ENCODE measurements around the gene FRMD4A.

FRMD4A gene

GRCh38 chr10:13820119-13820963 lies 510.4 kb downstream of the FRMD4A start:
- Histone ChIP-seq H3K27me3 (ENCODE audit: insufficient read depth, low read length) (no peaks in the 10 kb centered on the region), H3K4me3 (ENCODE audit: low read length) (no peak overlapping the region), H3K36me3 (ENCODE audit: insufficient read depth, low read length) (peaks cover 4% of the 10 kb centered on the region; the same call in 1 of the 2 replicates), H3K9ac (ENCODE audit: low read depth, low read length) (no peak overlapping the region), H3K4me1 (ENCODE audit: insufficient read depth, low read length) (peaks cover 31% of the 10 kb centered on the region), H3K27ac (ENCODE audit: low read depth, low read length) (no peak overlapping the region), H3K9me3 (ENCODE audit: insufficient read depth, low read depth, low read length) (peaks cover 18% of the 10 kb centered on the region)
- WGBS, result 87% methylated on average over 19 of the region's 19 CpGs

DNA sequence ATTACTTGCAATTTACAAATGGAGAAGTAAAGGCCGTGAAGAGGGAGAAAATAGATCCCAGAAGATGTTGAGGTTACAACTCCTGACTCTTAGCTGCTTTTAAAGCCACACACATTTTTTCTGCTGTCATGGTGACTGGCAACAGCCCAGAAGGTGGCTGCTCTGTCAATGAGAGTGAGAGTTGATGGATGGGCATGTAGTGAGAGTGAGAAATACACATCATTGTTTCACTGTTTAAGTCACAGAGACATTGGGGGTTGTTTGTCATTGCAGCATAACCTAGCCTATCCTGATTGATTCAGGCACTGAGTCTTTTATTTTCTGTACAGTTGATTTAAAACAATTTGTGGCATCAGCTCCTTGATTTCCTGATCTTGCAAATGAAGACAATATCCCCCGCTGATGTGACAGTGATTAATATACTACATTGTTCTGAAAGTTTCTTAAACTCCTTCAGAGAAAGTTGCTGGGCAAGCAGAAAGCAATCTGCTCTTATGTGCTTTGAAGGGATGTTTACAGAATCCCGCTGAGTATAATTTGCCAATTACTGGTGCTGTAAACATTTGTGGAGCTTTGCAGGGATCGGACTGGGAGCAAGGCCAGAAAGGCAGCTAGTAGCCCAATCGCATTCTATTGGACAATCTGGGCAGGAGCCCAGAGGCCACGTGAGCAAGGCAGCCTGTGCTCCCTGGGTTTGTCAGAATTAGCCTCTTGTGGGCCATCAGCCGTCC lies 514.4 kb downstream of the FRMD4A start:
- H3K27ac ChIP-seq (ENCODE audit: low read depth, low read length), result no peak overlapping the region
- H3K36me3 ChIP-seq (ENCODE audit: insufficient read depth, low read length), result peaks cover 4% of the 10 kb centered on the region; the same call in 1 of the 2 replicates
- 93% methylated on average over 7 of the region's 7 CpGs for WGBS
- H3K4me3 ChIP-seq (ENCODE audit: low read length), result no peak overlapping the region
- no peak overlapping the region for H3K9ac ChIP-seq (ENCODE audit: low read depth, low read length)
- peaks cover 18% of the 10 kb centered on the region for H3K9me3 ChIP-seq (ENCODE audit: insufficient read depth, low read depth, low read length)
- H3K4me1 ChIP-seq (ENCODE audit: insufficient read depth, low read length), result peaks cover 8% of the 10 kb centered on the region; the same call in 1 of the 2 replicates
- no peaks in the 10 kb centered on the region for H3K27me3 ChIP-seq (ENCODE audit: insufficient read depth, low read length)

DNA sequence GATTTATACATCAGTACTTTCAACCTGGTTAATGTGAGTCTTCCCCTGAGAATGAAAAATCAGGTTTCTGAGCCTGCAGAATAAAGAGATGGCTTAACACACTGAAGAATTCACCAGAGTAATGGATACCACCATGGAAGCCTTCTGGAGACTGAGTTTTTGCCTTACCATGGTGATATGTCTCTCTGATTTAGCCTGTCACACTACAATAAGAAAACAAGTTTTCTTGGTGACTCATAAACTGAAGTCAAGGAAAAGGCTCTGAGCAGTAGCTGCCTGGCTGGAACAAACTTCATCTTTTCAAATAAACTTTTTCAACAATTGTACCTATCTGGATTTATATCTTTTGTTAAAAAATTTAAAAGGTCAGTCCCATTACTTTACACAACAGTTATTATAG lies 515.0 kb downstream of the FRMD4A start:
- Histone ChIP-seq H3K4me3 (ENCODE audit: low read length) (no peak overlapping the region), H3K27ac (ENCODE audit: low read depth, low read length) (no peak overlapping the region), H3K36me3 (ENCODE audit: insufficient read depth, low read length) (peaks cover 4% of the 10 kb centered on the region; the same call in 1 of the 2 replicates)

GRCh38 chr10:13813550-13813949 lies 517.2 kb downstream of the FRMD4A start:
- Histone ChIP-seq H3K4me1 (ENCODE audit: insufficient read depth, low read length) (peaks cover 18% of the 10 kb centered on the region), H3K27me3 (ENCODE audit: insufficient read depth, low read length) (no peaks in the 10 kb centered on the region), H3K36me3 (ENCODE audit: insufficient read depth, low read length) (peaks cover 4% of the 10 kb centered on the region; the same call in 1 of the 2 replicates), H3K9ac (ENCODE audit: low read depth, low read length) (no peak overlapping the region), H3K9me3 (ENCODE audit: insufficient read depth, low read depth, low read length) (peaks cover 18% of the 10 kb centered on the region), H3K4me3 (ENCODE audit: low read length) (no peak overlapping the region), H3K27ac (ENCODE audit: low read depth, low read length) (no peak overlapping the region)
- WGBS, result 97% methylated on average over 5 of the region's 5 CpGs

More for the DNA sequence above, 515.0 kb downstream of the FRMD4A start:
- Histone ChIP-seq H3K9me3 (ENCODE audit: insufficient read depth, low read depth, low read length) (peaks cover 18% of the 10 kb centered on the region), H3K9ac (ENCODE audit: low read depth, low read length) (no peak overlapping the region), H3K27me3 (ENCODE audit: insufficient read depth, low read length) (no peaks in the 10 kb centered on the region), H3K4me1 (ENCODE audit: insufficient read depth, low read length) (0 out of 2 replicates have a peak, but pooled peaks cover 2% of the 10 kb centered on the region)

DNA sequence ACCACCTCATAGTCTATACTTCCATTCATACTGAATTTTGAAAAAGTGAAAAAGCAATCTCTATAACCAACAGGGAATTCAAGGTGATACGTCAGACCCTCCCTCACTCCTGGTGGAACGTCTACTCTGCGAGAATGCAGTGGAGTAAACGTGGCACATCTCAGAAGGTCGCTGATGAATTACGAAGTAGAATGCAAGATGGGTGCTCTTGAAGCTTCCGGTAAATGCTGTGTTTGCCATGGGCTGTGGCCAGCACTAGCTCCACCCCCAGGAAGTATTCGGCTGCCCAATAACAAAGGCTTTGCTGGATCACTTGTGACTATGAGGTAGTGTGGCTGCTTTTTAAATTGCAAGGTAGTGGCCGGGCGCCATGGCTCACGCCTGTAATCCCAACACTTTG lies 517.9 kb downstream of the FRMD4A start:
- Histone ChIP-seq H3K27ac (ENCODE audit: low read depth, low read length) (no peak overlapping the region), H3K4me1 (ENCODE audit: insufficient read depth, low read length) (peaks cover 19% of the 10 kb centered on the region), H3K9me3 (ENCODE audit: insufficient read depth, low read depth, low read length) (peaks cover 14% of the 10 kb centered on the region), H3K9ac (ENCODE audit: low read depth, low read length) (no peak overlapping the region), H3K36me3 (ENCODE audit: insufficient read depth, low read length) (peaks cover 11% of the 10 kb centered on the region; the same call in 1 of the 2 replicates), H3K4me3 (ENCODE audit: low read length) (no peak overlapping the region), H3K27me3 (ENCODE audit: insufficient read depth, low read length) (no peaks in the 10 kb centered on the region)
- 95% methylated on average over 11 of the region's 11 CpGs for WGBS

- H3K36me3 ChIP-seq (ENCODE audit: insufficient read depth, low read length), result peaks cover 7% of the 10 kb centered on the region; the same call in 1 of the 2 replicates
- peaks cover 19% of the 10 kb centered on the region for H3K4me1 ChIP-seq (ENCODE audit: insufficient read depth, low read length)
- H3K9me3 ChIP-seq (ENCODE audit: insufficient read depth, low read depth, low read length), result no peaks in the 10 kb centered on the region
- H3K27me3 ChIP-seq (ENCODE audit: insufficient read depth, low read length), result no peaks in the 10 kb centered on the region
- H3K27ac ChIP-seq (ENCODE audit: low read depth, low read length), result no peak overlapping the region
- no peak overlapping the region for H3K4me3 ChIP-seq (ENCODE audit: low read length)
- 89% methylated on average over 4 of the region's 4 CpGs for WGBS
- no peak overlapping the region for H3K9ac ChIP-seq (ENCODE audit: low read depth, low read length)
Observed at GRCh38 chr10:13810568-13810967, 520.2 kb downstream of the FRMD4A start.

GRCh38 chr10:13809427-13809826 lies 521.3 kb downstream of the FRMD4A start:
- H3K9ac ChIP-seq (ENCODE audit: low read depth, low read length), result no peak overlapping the region
- no peak overlapping the region for H3K4me3 ChIP-seq (ENCODE audit: low read length)
- peaks cover 19% of the 10 kb centered on the region for H3K4me1 ChIP-seq (ENCODE audit: insufficient read depth, low read length)
- H3K9me3 ChIP-seq (ENCODE audit: insufficient read depth, low read depth, low read length), result no peaks in the 10 kb centered on the region
- no peaks in the 10 kb centered on the region for H3K27me3 ChIP-seq (ENCODE audit: insufficient read depth, low read length)
- WGBS, result 18% methylated on average over 6 of the region's 6 CpGs
- peaks cover 7% of the 10 kb centered on the region; the same call in 1 of the 2 replicates for H3K36me3 ChIP-seq (ENCODE audit: insufficient read depth, low read length)
- peak overlapping the region; percentile 49; the same call in 1 of the 2 replicates for H3K27ac ChIP-seq (ENCODE audit: low read depth, low read length)

- WGBS, result 72% methylated on average over 15 of the region's 15 CpGs
- Histone ChIP-seq H3K9me3 (ENCODE audit: insufficient read depth, low read depth, low read length) (no peaks in the 10 kb centered on the region), H3K4me1 (ENCODE audit: insufficient read depth, low read length) (peaks cover 19% of the 10 kb centered on the region), H3K27ac (ENCODE audit: low read depth, low read length) (peak overlapping the region; percentile 19; the same call in 1 of the 2 replicates), H3K27me3 (ENCODE audit: insufficient read depth, low read length) (no peaks in the 10 kb centered on the region), H3K36me3 (ENCODE audit: insufficient read depth, low read length) (peaks cover 7% of the 10 kb centered on the region; the same call in 1 of the 2 replicates), H3K4me3 (ENCODE audit: low read length) (no peak overlapping the region), H3K9ac (ENCODE audit: low read depth, low read length) (no peak overlapping the region)
Observed at GRCh38 chr10:13808556-13809391, 522.0 kb downstream of the FRMD4A start.

DNA sequence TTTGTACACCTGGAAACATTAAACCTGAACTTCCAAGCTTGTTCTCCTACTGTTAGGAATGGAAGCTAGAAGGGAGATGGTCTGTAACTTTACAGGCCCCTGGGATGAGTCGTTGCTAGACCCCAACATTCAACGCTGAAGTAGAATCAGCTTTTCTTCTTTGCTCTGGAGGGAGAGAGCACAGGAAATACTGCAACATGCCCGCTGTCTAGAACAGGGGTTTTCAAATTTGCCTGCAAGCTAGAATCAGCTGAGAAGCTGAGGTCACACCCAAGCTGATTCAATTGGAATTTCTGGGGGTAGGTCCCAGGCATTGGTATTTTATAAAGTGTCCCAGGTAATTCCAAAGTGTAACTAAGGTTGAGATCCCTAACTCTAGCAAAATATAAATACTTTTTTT lies 524.3 kb downstream of the FRMD4A start:
- H3K4me1 ChIP-seq (ENCODE audit: insufficient read depth, low read length), result peaks cover 21% of the 10 kb centered on the region
- peaks cover 7% of the 10 kb centered on the region; the same call in 1 of the 2 replicates for H3K36me3 ChIP-seq (ENCODE audit: insufficient read depth, low read length)
- no peak overlapping the region for H3K27ac ChIP-seq (ENCODE audit: low read depth, low read length)
- H3K4me3 ChIP-seq (ENCODE audit: low read length), result no peak overlapping the region
- no peaks in the 10 kb centered on the region for H3K9me3 ChIP-seq (ENCODE audit: insufficient read depth, low read depth, low read length)
- WGBS, result 70% methylated on average over 3 of the region's 3 CpGs
- no peak overlapping the region for H3K9ac ChIP-seq (ENCODE audit: low read depth, low read length)
- no peaks in the 10 kb centered on the region for H3K27me3 ChIP-seq (ENCODE audit: insufficient read depth, low read length)

DNA sequence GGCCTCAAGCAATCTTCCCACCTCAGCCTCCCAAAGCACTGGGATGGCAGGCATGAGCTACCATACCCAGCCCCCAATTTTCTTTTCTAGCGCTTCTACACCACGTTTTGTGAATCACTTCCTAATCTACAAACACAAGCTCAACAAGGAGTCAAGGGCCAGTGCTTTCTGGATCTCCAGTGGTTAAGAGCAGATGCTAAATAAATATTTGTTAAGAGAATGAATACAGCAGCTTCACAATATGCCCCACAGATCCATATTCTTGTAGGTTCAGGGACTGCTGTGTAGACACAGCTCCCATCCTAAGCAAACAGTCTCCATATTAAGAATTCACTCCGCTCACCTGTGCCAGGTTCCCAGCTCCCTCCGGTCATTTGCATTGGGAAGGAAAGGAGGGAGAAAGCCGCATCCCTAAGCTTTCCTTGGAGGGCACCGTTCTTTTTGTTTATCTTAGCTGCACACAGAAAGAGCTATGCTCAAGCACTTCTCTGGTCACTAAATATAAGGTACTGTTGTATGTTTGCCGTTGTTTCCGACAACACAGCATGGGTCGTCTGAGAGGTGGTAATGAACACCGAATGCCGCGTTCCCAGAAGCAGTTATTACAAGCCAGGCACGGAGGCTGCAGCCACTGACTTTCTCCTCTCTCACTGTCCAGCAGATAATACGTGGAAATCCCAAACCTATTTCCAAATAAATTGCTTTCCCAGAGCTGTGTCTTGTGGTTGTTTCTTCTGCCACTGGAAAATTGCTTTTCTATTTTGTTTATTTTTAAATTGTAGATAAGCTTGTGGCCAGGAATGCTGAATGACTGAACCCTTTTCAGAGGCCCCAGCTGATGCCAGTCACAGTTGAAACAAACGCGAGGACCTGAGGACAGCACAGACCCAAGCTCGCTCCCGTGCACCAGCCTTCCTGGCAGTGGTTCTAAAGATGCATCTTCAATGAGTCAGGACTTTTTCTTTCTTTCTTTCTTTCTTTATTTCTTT lies 526.9 kb downstream of the FRMD4A start:
- Histone ChIP-seq H3K27ac (ENCODE audit: low read depth, low read length) (no peak overlapping the region), H3K4me1 (ENCODE audit: insufficient read depth, low read length) (peaks cover 6% of the 10 kb centered on the region), H3K27me3 (ENCODE audit: insufficient read depth, low read length) (no peaks in the 10 kb centered on the region), H3K9ac (ENCODE audit: low read depth, low read length) (no peak overlapping the region), H3K36me3 (ENCODE audit: insufficient read depth, low read length) (peaks cover 7% of the 10 kb centered on the region; the same call in 1 of the 2 replicates), H3K9me3 (ENCODE audit: insufficient read depth, low read depth, low read length) (no peaks in the 10 kb centered on the region), H3K4me3 (ENCODE audit: low read length) (no peak overlapping the region)
- WGBS, result 81% methylated on average over 18 of the region's 18 CpGs

Data from HUES64 (cell line).